Fibroblast of mammary gland (primary cell): ENCODE results near the gene FOXK1.

Experiments
- DNase-seq: peaks from one replicate; pipeline ENCODE4 v3.0.0-alpha.2; 2010; ENCODE audit warnings: low read depth
- H3K4me3 ChIP-seq: 2 replicates; pipeline ENCODE4 v1.5.1; 2011; ENCODE audit warnings: low read depth, mild to moderate bottlenecking, low read length, moderate library complexity; ENCODE audit not compliant: control insufficient read depth
- CTCF ChIP-seq: conservative IDR thresholded peaks from 2 replicates; pipeline ENCODE4 v1.5.1; 2011; ENCODE audit warnings: low read depth, low read length, inconsistent platforms; ENCODE audit not compliant: control insufficient read depth, insufficient read depth

Gene FOXK1

DNA sequence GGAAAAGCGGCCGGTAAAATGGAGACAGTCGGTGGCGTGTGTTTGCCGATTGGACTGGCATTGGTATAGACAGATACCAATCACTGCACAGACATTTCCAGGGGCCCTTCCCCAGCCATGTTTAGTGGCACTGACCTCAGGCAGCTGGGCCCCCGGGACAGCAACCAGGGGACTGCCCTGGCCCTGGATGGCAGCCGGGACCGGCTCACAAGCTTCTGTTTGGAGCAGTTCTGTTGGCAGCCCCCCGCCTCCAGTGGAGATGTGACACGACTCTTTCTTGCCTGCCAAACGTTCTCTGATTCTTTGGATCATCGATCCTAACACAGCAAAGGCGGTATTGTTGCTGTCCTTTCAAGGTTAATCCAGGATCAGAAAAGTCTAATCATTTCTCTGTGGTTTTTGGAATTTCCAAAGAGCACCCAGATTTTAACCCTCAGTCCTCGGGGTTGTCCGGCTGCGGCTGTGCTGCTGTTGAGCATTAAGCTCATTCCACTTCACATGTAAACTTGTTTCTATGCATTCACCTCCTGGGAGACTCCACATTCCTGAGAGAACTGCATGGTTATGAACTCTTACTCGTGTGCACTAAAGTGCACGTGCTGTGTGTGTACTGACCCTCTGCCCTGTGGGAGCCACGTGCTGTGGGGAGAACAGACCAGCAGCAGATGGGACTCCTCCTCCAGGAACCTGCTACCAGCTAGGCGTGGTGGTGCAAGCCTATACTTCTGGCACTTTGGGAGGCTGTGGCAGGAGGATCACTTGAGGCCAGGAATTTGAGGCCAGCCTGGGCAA is 46.0 kb downstream of the FOXK1 start:
- no peak for TF ChIP-seq CTCF
- H3K4me3 ChIP-seq: no peak overlapping the region
- DNase-seq: no peak

DNA sequence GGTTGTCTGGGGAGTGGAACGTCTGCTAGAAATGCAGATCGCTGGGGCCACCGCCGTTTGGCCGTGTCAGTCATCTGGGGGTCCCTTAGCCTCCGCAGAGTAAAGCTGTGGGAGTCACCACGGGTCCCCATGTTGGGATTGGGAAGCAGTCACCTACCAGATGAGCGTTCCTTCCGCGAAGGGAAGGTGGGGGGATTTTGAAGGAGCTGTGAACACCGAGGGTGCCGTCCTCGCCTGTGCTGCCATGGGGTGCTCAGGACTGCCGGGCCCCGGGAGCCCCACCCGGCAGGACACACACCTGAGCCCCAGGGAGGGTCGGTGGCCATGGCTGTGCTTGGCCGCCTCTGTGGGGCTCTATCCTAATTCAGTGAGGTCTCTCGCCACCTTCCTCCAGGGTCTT is 47.2 kb downstream of the FOXK1 start:
- H3K4me3 ChIP-seq: no peak overlapping the region
- no peak for DNase-seq
- no peak for TF ChIP-seq CTCF

- DNase-seq: no peak
Observed at GRCh38 chr7:4730276-4730675, 48.2 kb downstream of the FOXK1 start.

DNA sequence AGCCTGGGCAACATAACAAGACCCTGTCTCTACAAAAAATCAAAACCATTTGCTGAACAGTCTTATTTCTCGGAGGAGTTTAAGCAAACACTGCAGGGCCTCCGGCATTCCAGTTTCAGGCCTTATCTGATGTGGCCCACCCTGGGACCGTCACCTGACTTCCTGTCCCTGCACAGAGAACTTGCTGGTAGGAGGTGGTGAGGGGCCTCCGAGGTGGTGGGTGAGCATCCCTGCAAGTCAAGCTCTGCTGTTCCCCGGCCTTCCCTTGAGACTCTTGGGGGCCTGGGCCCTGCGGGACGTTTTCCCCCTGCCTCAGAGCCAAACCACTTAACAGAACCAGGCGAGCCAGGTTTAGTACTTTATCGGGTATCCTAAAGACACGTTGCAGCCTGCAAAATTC is 48.9 kb downstream of the FOXK1 start:
- H3K4me3 ChIP-seq: no peak overlapping the region
- no peak for DNase-seq
- TF ChIP-seq CTCF: no peak

More at GRCh38 chr7:4730276-4730675, 48.2 kb downstream of the FOXK1 start:
- H3K4me3 ChIP-seq: no peak overlapping the region
- TF ChIP-seq CTCF: no peak

DNA sequence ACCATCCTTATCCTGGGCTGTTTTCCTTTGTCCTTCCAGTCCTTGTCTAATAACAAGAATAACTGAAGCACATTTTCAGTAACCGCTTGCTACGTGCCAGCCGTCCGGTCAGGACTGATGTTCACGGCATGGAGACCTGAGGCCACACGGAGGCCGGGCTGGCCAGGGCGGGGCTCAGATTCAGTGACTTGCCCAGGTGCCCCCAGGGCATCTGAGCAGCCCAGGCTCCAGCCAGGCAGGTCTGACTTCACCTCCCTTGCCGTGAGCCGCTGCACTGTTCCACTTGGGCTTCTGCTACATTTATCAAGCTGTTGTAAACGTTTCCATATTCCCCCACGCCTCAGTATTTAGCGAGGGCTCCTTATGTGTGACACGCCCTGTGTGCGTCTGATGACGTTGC is 49.7 kb downstream of the FOXK1 start:
- TF ChIP-seq CTCF: no peak
- H3K4me3 ChIP-seq: no peak overlapping the region
- no peak for DNase-seq

- DNase-seq: no peak
- TF ChIP-seq CTCF: no peak
- no peak overlapping the region for H3K4me3 ChIP-seq
Observed at GRCh38 chr7:4733936-4734528, 51.9 kb downstream of the FOXK1 start.
